DOHH2 (cell line): ENCODE results near the gene PNMA8C.

Source experiments
- H3F3A ChIP-seq: fragments of 200-600 bp; sonication (generic), shearing (Covaris generic); 2 replicates; pipeline ENCODE4 v1.6.0; 2016; ENCODE audit warnings: antibody characterized with exemption, mild to moderate bottlenecking; ENCODE audit not compliant: control insufficient read depth, insufficient read depth
- H3K27ac ChIP-seq: fragments of 200-600 bp; sonication (generic); 2 replicates; pipeline ENCODE4 v1.5.1; 2014; ENCODE audit warnings: low read depth, mild to moderate bottlenecking, low read length, moderate library complexity
- H3K27me3 ChIP-seq: fragments of 200-600 bp; sonication (generic); 2 replicates; pipeline ENCODE4 v1.6.1; 2014; ENCODE audit warnings: mild to moderate bottlenecking, low read length, mixed read lengths; ENCODE audit not compliant: control insufficient read depth
- H3K36me3 ChIP-seq: fragments of 200-600 bp; sonication (generic); 2 replicates; pipeline ENCODE4 v1.6.1; 2014; ENCODE audit warnings: mild to moderate bottlenecking, low read length, moderate library complexity, mixed read lengths; ENCODE audit not compliant: control insufficient read depth
- H3K4me1 ChIP-seq: fragments of 200-600 bp; sonication (generic); 2 replicates; pipeline ENCODE4 v1.6.1; 2014; ENCODE audit warnings: mild to moderate bottlenecking, low read length, mixed read lengths; ENCODE audit not compliant: control insufficient read depth
- H3K4me2 ChIP-seq: fragments of 200-600 bp; sonication (generic); 2 replicates; pipeline ENCODE4 v1.6.0; 2014; ENCODE audit warnings: mild to moderate bottlenecking, low read length, moderate library complexity
- H3K4me3 ChIP-seq: fragments of 200-600 bp; sonication (generic); 2 replicates; pipeline ENCODE4 v1.5.1; 2014; ENCODE audit warnings: mild to moderate bottlenecking, low read length, mixed read lengths
- H3K79me2 ChIP-seq: fragments of 200-600 bp; sonication (generic); 2 replicates; pipeline ENCODE4 v1.6.1; 2014; ENCODE audit warnings: mild to moderate bottlenecking, low read length, mixed read lengths; ENCODE audit not compliant: control insufficient read depth
- H3K9me2 ChIP-seq: fragments of 200-600 bp; sonication (generic); replicated peaks from 2 replicates; pipeline ENCODE4 v1.6.1; 2014; ENCODE audit warnings: mild to moderate bottlenecking, low read length, mixed read lengths; ENCODE audit not compliant: control insufficient read depth
- H3K9me3 ChIP-seq: fragments of 200-600 bp; sonication (generic); 2 replicates; pipeline ENCODE4 v1.6.1; 2014; ENCODE audit warnings: antibody characterized with exemption, low read length, mixed read lengths; ENCODE audit not compliant: control insufficient read depth, insufficient read depth
- H4K20me1 ChIP-seq: fragments of 200-600 bp; sonication (generic); 2 replicates; pipeline ENCODE4 v1.6.0; 2014; ENCODE audit warnings: low read depth, mild to moderate bottlenecking, antibody characterized with exemption, low read length, moderate library complexity; ENCODE audit not compliant: control insufficient read depth, insufficient read depth
- CTCF ChIP-seq: fragments of 200-600 bp; sonication (generic); IDR thresholded peaks from one replicate; pipeline ENCODE4 v1.5.1; 2014; ENCODE audit warnings: antibody characterized with exemption, mild to moderate bottlenecking, low read depth, low read length; ENCODE audit not compliant: poor library complexity, severe bottlenecking
- EZH2phosphoT487 ChIP-seq: fragments of 200-600 bp; sonication (generic); IDR thresholded peaks from 2 replicates; pipeline ENCODE4 v1.6.1; 2017; ENCODE audit warnings: borderline replicate concordance, mild to moderate bottlenecking, antibody characterized with exemption, low read length, moderate library complexity, mixed read lengths

PNMA8C gene

DNA sequence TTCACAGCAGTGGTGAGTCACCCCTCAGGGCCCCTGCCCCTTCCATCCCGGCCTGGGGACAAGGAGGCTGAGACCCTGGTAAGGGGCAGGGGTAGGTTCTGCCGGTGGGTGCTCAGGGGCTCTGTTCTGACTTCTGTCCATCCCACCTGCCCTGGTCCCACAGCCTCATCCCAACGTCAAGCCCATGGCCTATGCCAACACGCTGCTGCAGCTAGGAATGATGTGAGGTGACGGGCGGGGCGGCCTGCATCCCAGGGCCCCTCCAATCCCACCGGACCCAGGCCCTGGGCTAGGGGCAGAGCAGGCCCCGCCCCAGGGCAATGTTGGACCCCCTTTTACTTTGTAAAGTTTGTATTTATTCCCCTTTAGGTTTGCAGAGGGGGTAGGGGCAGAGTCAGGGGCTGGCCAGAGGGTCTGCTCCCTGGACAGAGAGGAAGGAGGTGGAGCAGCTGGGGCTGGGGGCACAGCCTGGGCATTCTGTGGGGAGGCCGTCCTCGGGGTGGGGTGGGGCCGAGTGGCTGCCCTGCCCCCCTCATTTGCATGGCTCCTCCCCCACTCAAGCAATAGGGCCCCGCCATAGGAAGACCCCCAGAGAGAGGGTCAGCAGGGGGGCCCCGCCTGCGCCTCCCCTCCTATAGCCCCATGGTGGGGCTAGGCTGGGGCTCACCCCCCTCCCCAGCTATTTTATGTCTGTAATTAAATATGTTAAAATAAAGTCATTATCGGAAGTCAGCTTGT lies 38.4 kb downstream of the PNMA8C start:
- Histone ChIP-seq H3K9me3 (no peaks in the 10 kb centered on the region), H3K79me2 (no peaks in the 10 kb centered on the region), H3K36me3 (peaks cover 57% of the 10 kb centered on the region), H3K4me1 (no peaks in the 10 kb centered on the region), H3K4me2 (no peak overlapping the region), H3K4me3 (no peak overlapping the region), H4K20me1 (no peaks in the 10 kb centered on the region), H3K27ac (no peak overlapping the region), H3F3A (peaks cover 14% of the 10 kb centered on the region; the same call in 1 of the 2 replicates), H3K9me2 (no peaks in the 10 kb centered on the region), H3K27me3 (no peaks in the 10 kb centered on the region)
- TF ChIP-seq CTCF (no peak), EZH2phosphoT487 (no peak)

- Histone ChIP-seq H3K4me2 (no peak overlapping the region), H3K4me3 (no peak overlapping the region), H3K79me2 (no peaks in the 10 kb centered on the region), H3K4me1 (no peaks in the 10 kb centered on the region), H3K36me3 (peaks cover 75% of the 10 kb centered on the region), H3K9me3 (no peaks in the 10 kb centered on the region), H3K9me2 (no peaks in the 10 kb centered on the region), H3K27ac (no peak overlapping the region), H3F3A (peaks cover 8% of the 10 kb centered on the region; the same call in 1 of the 2 replicates), H4K20me1 (no peaks in the 10 kb centered on the region), H3K27me3 (no peaks in the 10 kb centered on the region)
- TF ChIP-seq EZH2phosphoT487, result no peak
- no peak for TF ChIP-seq CTCF
Measured at GRCh38 chr19:46388311-46389095, 40.2 kb downstream of the PNMA8C start.

- no peak overlapping the region for H3K4me2 ChIP-seq
- no peaks in the 10 kb centered on the region for H3K9me2 ChIP-seq
- H3K36me3 ChIP-seq, result peaks cover 81% of the 10 kb centered on the region
- peaks cover 6% of the 10 kb centered on the region; the same call in 1 of the 2 replicates for H3F3A ChIP-seq
- H4K20me1 ChIP-seq, result no peaks in the 10 kb centered on the region
- H3K4me3 ChIP-seq, result no peak overlapping the region
- no peak for TF ChIP-seq EZH2phosphoT487
- TF ChIP-seq CTCF, result no peak
- no peaks in the 10 kb centered on the region for H3K4me1 ChIP-seq
- H3K27ac ChIP-seq, result no peak overlapping the region
- no peaks in the 10 kb centered on the region for H3K27me3 ChIP-seq
- no peaks in the 10 kb centered on the region for H3K9me3 ChIP-seq
- no peaks in the 10 kb centered on the region for H3K79me2 ChIP-seq
Measured at GRCh38 chr19:46387713-46388130, 41.0 kb downstream of the PNMA8C start.
